Neutrophil (primary cell): Measurements from ENCODE around the gene TXNDC11.

Source experiments
- H3K27ac ChIP-seq: fragments of 200-600 bp; sonication (generic); 2 replicates; pipeline ENCODE4 v1.5.1; 2016; ENCODE audit warnings: mild to moderate bottlenecking, moderate library complexity
- H3K27me3 ChIP-seq: fragments of 200-600 bp; sonication (generic); 2 replicates; pipeline ENCODE4 v1.6.0; 2016; ENCODE audit warnings: mild to moderate bottlenecking
- H3K36me3 ChIP-seq: fragments of 200-600 bp; sonication (generic); 2 replicates; pipeline ENCODE4 v1.5.1; 2017
- H3K4me1 ChIP-seq, 2 experiments: fragments of 200-600 bp in 1 of 2; sonication (generic) in 1 of 2; 1 replicate in 1 of 2; 2 replicates in 1 of 2; pipeline versions ENCODE4 v1.5.1 to v1.6.1; 2013 to 2016; ENCODE audit warnings: low read depth in 1 of 2, low read length in 1 of 2, mild to moderate bottlenecking in 1 of 2, moderate library complexity in 1 of 2; ENCODE audit not compliant: control insufficient read depth in 1 of 2, insufficient read depth in 1 of 2
- H3K4me3 ChIP-seq, 2 experiments: fragments of 200-600 bp in 1 of 2; sonication (generic) in 1 of 2; 1 replicate in 1 of 2; 2 replicates in 1 of 2; pipeline ENCODE4 v1.5.1; 2013 to 2016; ENCODE audit warnings: low read depth in 1 of 2, low read length in 1 of 2, mild to moderate bottlenecking in 1 of 2, moderate library complexity in 1 of 2
- H3K9me3 ChIP-seq: fragments of 200-600 bp; sonication (generic); 2 replicates; pipeline ENCODE4 v1.5.1; 2016
- CTCF ChIP-seq: fragments of 200-600 bp; sonication (generic); IDR thresholded peaks from 2 replicates; pipeline ENCODE4 v1.5.1; 2016; ENCODE audit warnings: antibody characterized with exemption

The TXNDC11 gene

GRCh38 chr16:11684231-11685025 is 58.2 kb downstream of the TXNDC11 start:
- TF ChIP-seq CTCF, result no peak

GRCh38 chr16:11683145-11683544 is 59.5 kb downstream of the TXNDC11 start:
- H3K4me3 ChIP-seq, result no peak overlapping the region
- H3K9me3 ChIP-seq, result no peaks in the 10 kb centered on the region
- no peak for TF ChIP-seq CTCF
- H3K36me3 ChIP-seq, result peaks cover 58% of the 10 kb centered on the region
- H3K4me1 ChIP-seq, result peaks cover 38% of the 10 kb centered on the region in 2 experiments
- peak overlapping the region; percentile 89 for H3K27ac ChIP-seq
- no peaks in the 10 kb centered on the region for H3K27me3 ChIP-seq

More at GRCh38 chr16:11684231-11685025, 58.2 kb downstream of the TXNDC11 start:
- no peak overlapping the region for H3K27ac ChIP-seq
- peaks cover 47% of the 10 kb centered on the region for H3K36me3 ChIP-seq
- H3K9me3 ChIP-seq, result no peaks in the 10 kb centered on the region
- no peaks in the 10 kb centered on the region for H3K27me3 ChIP-seq
- no peak overlapping the region for H3K4me3 ChIP-seq
- H3K4me1 ChIP-seq, result peaks cover 39 to 41% of the 10 kb centered on the region in 2 experiments

- no peak for TF ChIP-seq CTCF
- Histone ChIP-seq H3K9me3 (no peaks in the 10 kb centered on the region), H3K4me3 (no peak overlapping the region), H3K36me3 (peaks cover 58% of the 10 kb centered on the region), H3K4me1 (peaks cover 39 to 42% of the 10 kb centered on the region in 2 experiments), H3K27me3 (no peaks in the 10 kb centered on the region), H3K27ac (peak overlapping the region; percentile 89)
Observed at GRCh38 chr16:11682655-11683096, 60.0 kb downstream of the TXNDC11 start.

- no peaks in the 10 kb centered on the region for H3K9me3 ChIP-seq
- peak overlapping the region; percentile 89 for H3K27ac ChIP-seq
- H3K36me3 ChIP-seq, result peaks cover 58% of the 10 kb centered on the region
- peak overlapping the region; percentile 2 to 28 for H3K4me3 ChIP-seq
- H3K4me1 ChIP-seq, result peaks cover 42 to 47% of the 10 kb centered on the region in 2 experiments
- TF ChIP-seq CTCF, result no peak
- no peaks in the 10 kb centered on the region for H3K27me3 ChIP-seq
Observed at GRCh38 chr16:11681976-11682654, 60.5 kb downstream of the TXNDC11 start.

GRCh38 chr16:11681556-11681955 is 61.1 kb downstream of the TXNDC11 start:
- Histone ChIP-seq H3K4me1 (peaks cover 47 to 52% of the 10 kb centered on the region in 2 experiments), H3K27ac (peak overlapping the region; percentile 89), H3K9me3 (no peaks in the 10 kb centered on the region), H3K27me3 (no peaks in the 10 kb centered on the region), H3K36me3 (peaks cover 58% of the 10 kb centered on the region), H3K4me3 (peak overlapping the region; percentile 2 to 28)
- TF ChIP-seq CTCF, result no peak
